Neutrophil (primary cell): Measurements from ENCODE around the gene MIXL1.

Experiments used
- H3K27ac ChIP-seq: fragments of 200-600 bp; sonication (generic); 2 replicates; pipeline ENCODE4 v1.5.1; 2016; ENCODE audit warnings: mild to moderate bottlenecking, moderate library complexity
- H3K27me3 ChIP-seq: fragments of 200-600 bp; sonication (generic); 2 replicates; pipeline ENCODE4 v1.6.0; 2016; ENCODE audit warnings: mild to moderate bottlenecking
- H3K36me3 ChIP-seq: fragments of 200-600 bp; sonication (generic); 2 replicates; pipeline ENCODE4 v1.5.1; 2017
- H3K4me1 ChIP-seq, 2 experiments: fragments of 200-600 bp in 1 of 2; sonication (generic) in 1 of 2; 1 replicate in 1 of 2; 2 replicates in 1 of 2; pipeline versions ENCODE4 v1.5.1 to v1.6.1; 2013 to 2016; ENCODE audit warnings: low read depth in 1 of 2, low read length in 1 of 2, mild to moderate bottlenecking in 1 of 2, moderate library complexity in 1 of 2; ENCODE audit not compliant: control insufficient read depth in 1 of 2, insufficient read depth in 1 of 2
- H3K4me3 ChIP-seq, 2 experiments: fragments of 200-600 bp in 1 of 2; sonication (generic) in 1 of 2; 1 replicate in 1 of 2; 2 replicates in 1 of 2; pipeline ENCODE4 v1.5.1; 2013 to 2016; ENCODE audit warnings: low read depth in 1 of 2, low read length in 1 of 2, mild to moderate bottlenecking in 1 of 2, moderate library complexity in 1 of 2
- H3K9me3 ChIP-seq: fragments of 200-600 bp; sonication (generic); 2 replicates; pipeline ENCODE4 v1.5.1; 2016
- CTCF ChIP-seq: fragments of 200-600 bp; sonication (generic); IDR thresholded peaks from 2 replicates; pipeline ENCODE4 v1.5.1; 2016; ENCODE audit warnings: antibody characterized with exemption

MIXL1 gene

GRCh38 chr1:226223786-226224244, 351 bp downstream of the MIXL1 start:
- H3K36me3 ChIP-seq: no peaks in the 10 kb centered on the region
- peaks cover 6 to 11% of the 10 kb centered on the region in 2 experiments for H3K4me1 ChIP-seq
- no peaks in the 10 kb centered on the region for H3K9me3 ChIP-seq
- peaks cover 69% of the 10 kb centered on the region for H3K27me3 ChIP-seq
- no peak overlapping the region for H3K27ac ChIP-seq
- H3K4me3 ChIP-seq: no peak overlapping the region
- TF ChIP-seq CTCF: no peak

DNA sequence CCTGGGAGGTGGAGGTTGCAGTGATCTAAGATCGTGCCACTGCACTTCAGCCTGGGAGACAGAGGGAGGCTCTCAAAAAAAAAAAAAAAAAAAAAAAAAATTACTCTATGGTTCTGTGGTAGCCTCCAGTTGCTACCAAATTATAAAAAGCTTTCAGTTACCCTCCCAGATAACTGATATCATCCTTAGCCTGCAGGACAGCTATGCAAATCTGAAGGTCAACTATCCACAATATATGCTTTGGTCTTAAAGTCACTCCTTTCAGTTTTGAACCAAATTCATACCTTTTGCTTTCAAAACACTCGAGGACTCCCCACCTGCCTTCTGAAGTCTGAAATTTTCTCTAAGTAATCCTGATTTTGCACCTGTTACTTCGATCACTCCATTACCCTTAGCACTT, 3.1 kb downstream of the MIXL1 start:
- no peak overlapping the region for H3K27ac ChIP-seq
- H3K27me3 ChIP-seq: peaks cover 43% of the 10 kb centered on the region
- peaks cover 6 to 11% of the 10 kb centered on the region in 2 experiments for H3K4me1 ChIP-seq
- H3K4me3 ChIP-seq: no peak overlapping the region
- no peaks in the 10 kb centered on the region for H3K9me3 ChIP-seq
- TF ChIP-seq CTCF: no peak
- H3K36me3 ChIP-seq: peaks cover 8% of the 10 kb centered on the region

- no peaks in the 10 kb centered on the region for H3K9me3 ChIP-seq
- H3K27me3 ChIP-seq: no peaks in the 10 kb centered on the region
- H3K36me3 ChIP-seq: peaks cover 33% of the 10 kb centered on the region
- no peak for TF ChIP-seq CTCF
- no peak overlapping the region for H3K27ac ChIP-seq
- no peaks in the 10 kb centered on the region for H3K4me1 ChIP-seq
- H3K4me3 ChIP-seq: no peak overlapping the region
These were observed 9.8 kb downstream of the MIXL1 start for GRCh38 chr1:226233293-226233692.

DNA sequence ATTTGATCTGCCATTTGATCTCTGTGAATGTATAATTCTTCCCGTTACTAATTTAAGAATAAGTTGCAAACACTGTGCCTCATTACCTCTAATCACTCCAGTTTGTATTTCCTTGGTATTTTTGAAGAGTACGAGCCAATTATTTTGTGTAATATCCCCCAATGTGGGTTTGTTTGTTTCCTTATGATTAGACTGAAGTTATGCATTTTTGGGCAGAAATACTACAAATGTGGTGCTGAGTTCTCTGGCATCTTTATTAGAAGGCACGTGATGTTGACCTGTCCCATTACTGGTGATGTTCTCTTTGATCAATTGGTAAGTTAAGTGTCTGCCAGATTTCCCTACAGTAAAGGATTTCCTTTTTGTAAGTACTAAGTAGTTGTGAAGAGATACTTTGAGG, 10.3 kb downstream of the MIXL1 start:
- Histone ChIP-seq H3K4me3 (no peak overlapping the region), H3K27ac (no peak overlapping the region), H3K9me3 (no peaks in the 10 kb centered on the region), H3K4me1 (no peaks in the 10 kb centered on the region), H3K27me3 (no peaks in the 10 kb centered on the region), H3K36me3 (peaks cover 35% of the 10 kb centered on the region)
- no peak for TF ChIP-seq CTCF

DNA sequence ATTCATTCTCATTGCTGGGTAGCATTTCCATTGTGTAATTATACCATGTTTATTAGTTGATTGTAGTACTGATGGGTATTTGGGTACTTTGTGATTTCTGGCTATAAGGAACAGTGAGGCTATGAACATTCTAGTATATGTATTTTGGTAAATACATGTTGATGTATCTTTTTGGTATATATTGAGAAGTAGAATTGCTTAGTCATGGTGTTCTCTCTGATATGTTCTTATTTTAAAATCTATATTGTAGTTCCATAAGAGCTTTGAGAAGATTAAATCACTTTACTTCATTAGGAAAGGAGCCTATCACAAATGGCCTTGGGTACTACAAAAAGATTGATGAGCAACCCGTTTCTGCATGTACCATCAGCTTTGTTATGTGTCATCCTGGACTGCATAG, 13.4 kb downstream of the MIXL1 start:
- TF ChIP-seq CTCF: no peak
- no peaks in the 10 kb centered on the region for H3K4me1 ChIP-seq
- no peaks in the 10 kb centered on the region for H3K27me3 ChIP-seq
- H3K9me3 ChIP-seq: no peaks in the 10 kb centered on the region
- peaks cover 35% of the 10 kb centered on the region for H3K36me3 ChIP-seq
- H3K27ac ChIP-seq: no peak overlapping the region
- H3K4me3 ChIP-seq: no peak overlapping the region

GRCh38 chr1:226239421-226239820, 16.0 kb downstream of the MIXL1 start:
- H3K4me1 ChIP-seq: no peaks in the 10 kb centered on the region
- H3K36me3 ChIP-seq: peaks cover 26% of the 10 kb centered on the region
- no peaks in the 10 kb centered on the region for H3K27me3 ChIP-seq
- H3K4me3 ChIP-seq: no peak overlapping the region
- TF ChIP-seq CTCF: no peak
- H3K9me3 ChIP-seq: no peaks in the 10 kb centered on the region
- no peak overlapping the region for H3K27ac ChIP-seq
